ENCODE measurements around the gene ADAP1.

Gene ADAP1

GRCh38 chr7:902996-903395 is 51.5 kb downstream of the ADAP1 start:
- no peak overlapping the region for H3K4me3 ChIP-seq
- DNase-seq (ENCODE audit: low spot score) = no peak
- no peak for TF ChIP-seq CTCF (IDR thresholded peaks at IDR 0.05)
- no peak overlapping the region for H3K27ac ChIP-seq

GRCh38 chr7:901388-902154 is 52.9 kb downstream of the ADAP1 start:
- Histone ChIP-seq H3K4me3 (no peak overlapping the region), H3K27ac (no peak overlapping the region)
- no peak for DNase-seq (ENCODE audit: low spot score)
- TF ChIP-seq CTCF (IDR thresholded peaks at IDR 0.05) = no peak

- Histone ChIP-seq H3K4me3 (no peak overlapping the region), H3K27ac (no peak overlapping the region)
- no peak for DNase-seq (ENCODE audit: low spot score)
- TF ChIP-seq CTCF (IDR thresholded peaks at IDR 0.05) = no peak
These were observed 53.5 kb downstream of the ADAP1 start for GRCh38 chr7:901041-901387.

- no peak for DNase-seq (ENCODE audit: low spot score)
- no peak overlapping the region for H3K27ac ChIP-seq
- TF ChIP-seq CTCF (IDR thresholded peaks at IDR 0.05) = no peak
- no peak overlapping the region for H3K4me3 ChIP-seq
These were observed 54.0 kb downstream of the ADAP1 start for GRCh38 chr7:900331-901040.

GRCh38 chr7:899806-900205 is 54.7 kb downstream of the ADAP1 start:
- Histone ChIP-seq H3K27ac (no peak overlapping the region), H3K4me3 (no peak overlapping the region)
- no peak for TF ChIP-seq CTCF (IDR thresholded peaks at IDR 0.05)
- DNase-seq (ENCODE audit: low spot score) = no peak

GRCh38 chr7:898855-899681 is 55.4 kb downstream of the ADAP1 start:
- no peak overlapping the region for H3K27ac ChIP-seq
- no peak overlapping the region for H3K4me3 ChIP-seq
- no peak for TF ChIP-seq CTCF (IDR thresholded peaks at IDR 0.05)
- DNase-seq (ENCODE audit: low spot score) = no peak

Measured in coronary artery (tissue), 2 donors.